GM21528 (cell line): ENCODE results near the gene SHOC2.
A peak's percentile ranks its signal among the peaks of the same experiment; 100 is the strongest.
"Not testable (repeated sequence)": the region's sequence is repeated elsewhere in the genome, so short reads cannot be mapped to it uniquely, and the experiment has no call there.

Experiments used
- ATAC-seq: cut with Tn5 transposase; IDR thresholded peaks from one replicate; pipeline ENCODE4 v1.9.1; 2021; ENCODE audit warnings: mild to moderate bottlenecking, moderate library complexity; ENCODE audit not compliant: unreplicated experiment, low FRiP score

SHOC2 gene

DNA sequence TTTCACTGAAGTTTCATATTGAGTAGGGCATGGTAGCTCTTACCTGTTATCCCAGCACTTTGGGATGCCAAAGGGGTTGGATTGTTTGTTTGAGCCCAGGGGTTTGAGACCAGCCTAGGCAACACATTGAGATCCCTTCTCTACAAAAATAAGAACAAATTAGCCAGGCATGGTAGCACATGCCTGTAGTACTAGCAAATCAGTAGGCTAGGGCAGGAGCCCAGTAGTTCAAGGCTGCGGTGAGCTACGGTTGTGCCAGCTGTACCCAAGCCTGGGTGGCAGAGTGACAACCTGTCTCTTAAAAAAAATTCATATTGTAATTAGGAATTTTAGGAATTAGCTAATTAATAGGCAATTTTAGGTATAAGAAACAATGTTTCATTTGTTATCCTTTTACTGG lies 18.4 kb upstream of the SHOC2 start:
- no peak for ATAC-seq

GRCh38 chr10:110901954-110902819 lies 17.2 kb upstream of the SHOC2 start:
- no peak for ATAC-seq

GRCh38 chr10:110903280-110904278 lies 15.8 kb upstream of the SHOC2 start:
- no peak for ATAC-seq

- ATAC-seq: no peak
Measured at GRCh38 chr10:110910138-110910537, 9.3 kb upstream of the SHOC2 start.

- ATAC-seq: no peak
Measured at GRCh38 chr10:110912374-110912773, 7.0 kb upstream of the SHOC2 start.

DNA sequence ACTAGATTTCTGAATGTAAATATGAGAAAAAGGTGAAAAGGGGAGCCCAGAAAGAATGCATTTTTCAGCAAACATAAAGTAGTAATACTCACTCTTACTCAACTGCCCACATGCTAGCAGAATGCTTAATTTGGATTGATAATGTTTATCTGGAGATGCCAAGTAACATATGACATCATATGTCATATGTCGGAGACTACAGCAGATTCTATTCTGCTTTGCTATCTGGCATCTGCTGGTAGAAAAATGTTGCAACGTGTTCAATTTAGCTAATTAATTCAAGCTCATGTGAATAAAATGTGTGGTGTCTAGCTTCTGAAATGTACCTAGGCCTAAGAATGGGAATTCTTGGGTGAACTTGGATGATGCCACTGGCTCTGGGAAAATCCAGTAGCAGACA lies 5.0 kb upstream of the SHOC2 start:
- ATAC-seq: no peak

DNA sequence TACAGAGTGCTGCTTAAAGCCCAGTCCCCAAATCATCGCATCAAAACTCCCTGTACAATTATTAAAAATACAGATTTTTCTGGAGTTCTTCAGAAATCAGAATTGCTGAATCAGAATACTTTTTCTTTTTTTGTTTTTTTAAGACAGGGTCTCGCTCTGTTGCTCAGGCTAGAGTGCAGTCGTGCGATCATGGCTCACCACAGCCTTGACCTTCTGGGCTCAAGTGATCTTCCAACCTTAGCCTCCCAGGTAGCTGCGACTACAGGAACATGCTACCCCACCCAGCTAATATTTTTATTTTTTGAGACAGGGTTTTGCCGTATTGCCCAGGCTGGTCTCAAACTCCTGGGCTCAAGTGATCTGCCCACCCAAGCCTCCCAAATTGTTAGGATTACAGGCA lies 4.4 kb upstream of the SHOC2 start:
- no peak for ATAC-seq

- ATAC-seq: not testable (repeated sequence)
Measured at GRCh38 chr10:110915600-110915999, 3.8 kb upstream of the SHOC2 start.

DNA sequence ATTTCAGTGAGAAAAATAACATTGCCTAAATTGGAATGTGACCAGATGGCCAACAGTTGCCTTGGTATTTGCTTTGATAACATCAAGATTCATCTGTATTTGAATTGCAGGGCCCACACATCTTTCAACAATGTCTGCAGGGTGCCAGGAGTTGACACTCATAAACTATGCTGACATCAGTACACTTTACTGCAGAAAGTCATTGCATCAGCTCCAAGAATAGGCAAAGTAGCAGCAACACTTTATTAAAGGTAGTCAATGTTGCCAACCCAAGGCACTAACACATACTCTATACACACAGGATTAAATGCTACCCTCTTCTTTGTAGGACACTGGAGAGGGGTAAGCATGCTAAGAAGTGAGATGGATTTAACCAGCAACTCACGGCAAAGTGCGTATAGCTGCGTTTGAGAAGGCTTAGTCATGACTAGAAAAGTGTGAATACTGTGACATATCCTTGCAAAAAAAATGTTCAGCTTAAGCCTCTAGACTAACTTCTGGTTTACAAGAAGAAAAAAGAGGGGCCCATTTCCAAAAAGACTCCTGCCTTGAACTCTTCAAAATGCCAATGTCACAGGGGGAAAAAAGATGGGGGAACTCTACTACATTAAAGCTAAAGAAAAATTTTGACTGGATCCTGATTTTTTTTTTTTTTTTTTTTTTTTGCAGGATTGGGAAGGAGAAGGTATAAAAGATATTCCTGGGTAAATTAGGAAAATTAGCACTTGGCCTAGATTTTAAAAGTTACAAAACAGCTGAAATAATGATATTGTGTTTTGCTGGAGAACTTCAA lies 2.7 kb upstream of the SHOC2 start:
- no peak for ATAC-seq

DNA sequence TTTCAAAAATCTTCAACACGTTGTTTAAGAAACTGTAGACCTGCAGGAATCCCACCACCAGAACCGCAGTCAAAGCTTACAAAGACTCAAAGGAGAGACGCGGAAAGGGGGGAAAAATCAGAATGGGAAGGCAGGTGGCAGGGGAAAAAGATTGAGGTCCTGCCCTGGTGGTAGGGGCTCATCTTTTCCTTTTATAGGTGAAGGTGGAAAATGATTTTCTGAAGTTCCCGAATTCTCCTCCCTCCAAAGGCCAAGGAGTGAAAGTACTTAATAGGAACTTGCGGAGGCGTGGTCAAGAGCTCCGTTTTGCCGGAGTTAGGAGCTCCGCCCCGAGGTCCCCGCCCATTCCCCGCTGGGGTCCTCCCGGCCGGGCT lies 1.1 kb upstream of the SHOC2 start:
- ATAC-seq: no peak

DNA sequence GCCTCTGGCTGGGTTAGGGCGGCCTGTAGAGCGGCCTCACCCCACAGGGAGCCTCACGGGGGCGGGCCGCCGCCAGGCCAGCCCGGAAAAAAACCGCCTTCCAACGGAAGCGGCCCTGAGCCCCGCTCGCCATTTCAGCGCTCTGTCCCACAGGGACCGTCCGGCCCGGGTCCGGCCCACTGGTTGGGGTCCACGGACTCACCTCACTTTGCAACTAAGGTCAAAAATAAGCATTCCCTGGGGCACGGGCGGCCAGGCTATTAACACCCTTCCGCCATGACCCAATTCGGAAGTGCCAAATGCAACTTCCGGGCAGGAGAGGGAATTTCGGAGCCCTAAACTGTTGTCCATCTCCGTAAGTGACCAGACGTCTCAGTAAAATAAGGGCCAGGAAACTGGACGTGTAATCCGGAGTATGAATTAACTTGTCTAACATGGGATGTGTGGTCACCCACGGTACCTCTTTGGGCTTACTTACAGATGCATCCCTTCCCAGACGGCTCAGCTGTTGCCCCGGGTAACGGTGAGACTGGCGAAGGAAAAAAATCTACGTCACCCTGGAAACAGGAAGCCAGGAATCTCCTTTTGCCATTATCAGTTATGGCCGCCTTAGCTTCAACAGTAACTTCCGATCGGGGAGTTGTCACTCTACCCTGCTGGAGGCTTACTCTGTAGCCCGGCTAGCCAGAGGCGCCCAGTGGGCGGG lies 608 bp upstream of the SHOC2 start, which contains the start of gene BBIP1:
BBIP1 (minus strand) TSS at position 538 of the 706 bp plus-strand sequence. CDS start 1,023 bp downstream, outside the sequence.
- peak; percentile 87 for ATAC-seq

DNA sequence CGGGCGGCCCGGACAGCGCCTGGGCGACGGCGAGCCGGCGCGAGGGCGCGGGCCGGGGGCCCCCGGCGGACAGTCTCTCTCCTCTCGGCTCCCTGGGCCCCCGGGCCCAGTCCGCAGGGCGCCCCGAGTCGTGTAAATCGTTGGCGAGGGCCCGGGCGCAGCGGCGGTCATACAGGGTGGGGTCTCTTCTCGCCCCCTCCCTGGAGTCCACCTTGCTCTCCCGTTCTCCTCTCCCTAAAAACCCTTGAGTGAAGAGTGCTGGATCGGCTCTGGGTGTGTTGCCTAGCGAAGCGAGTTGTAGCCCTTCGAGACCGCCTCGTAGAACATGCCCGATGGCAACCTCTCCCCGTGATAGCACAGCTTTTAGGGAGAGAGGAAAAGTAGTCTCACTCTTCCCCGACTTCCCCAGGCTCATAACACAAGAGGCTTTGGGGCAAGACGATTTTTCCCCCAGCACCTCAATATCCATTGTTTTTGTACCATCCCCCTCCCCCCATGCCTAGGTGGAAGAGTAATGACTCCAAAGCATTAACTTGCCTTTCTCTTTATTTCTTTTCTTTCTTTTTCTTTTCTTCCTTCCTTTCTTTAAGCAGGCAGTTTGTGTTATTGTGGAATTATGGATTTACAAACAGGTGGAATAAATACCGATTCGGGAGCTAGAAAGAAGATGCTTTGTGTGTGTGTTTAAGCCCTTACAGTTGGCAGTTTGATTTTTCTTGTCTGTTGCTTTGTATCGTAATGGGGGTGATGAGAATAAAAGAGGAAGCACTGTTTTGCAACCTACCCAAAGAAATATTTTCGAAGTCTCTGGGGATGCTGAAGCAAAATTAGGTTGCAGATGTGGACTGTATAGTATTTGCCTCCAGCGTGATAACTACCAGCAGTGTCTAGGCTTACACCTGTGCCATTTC lies 822 bp downstream of the SHOC2 start:
- peak; percentile 24 for ATAC-seq

DNA sequence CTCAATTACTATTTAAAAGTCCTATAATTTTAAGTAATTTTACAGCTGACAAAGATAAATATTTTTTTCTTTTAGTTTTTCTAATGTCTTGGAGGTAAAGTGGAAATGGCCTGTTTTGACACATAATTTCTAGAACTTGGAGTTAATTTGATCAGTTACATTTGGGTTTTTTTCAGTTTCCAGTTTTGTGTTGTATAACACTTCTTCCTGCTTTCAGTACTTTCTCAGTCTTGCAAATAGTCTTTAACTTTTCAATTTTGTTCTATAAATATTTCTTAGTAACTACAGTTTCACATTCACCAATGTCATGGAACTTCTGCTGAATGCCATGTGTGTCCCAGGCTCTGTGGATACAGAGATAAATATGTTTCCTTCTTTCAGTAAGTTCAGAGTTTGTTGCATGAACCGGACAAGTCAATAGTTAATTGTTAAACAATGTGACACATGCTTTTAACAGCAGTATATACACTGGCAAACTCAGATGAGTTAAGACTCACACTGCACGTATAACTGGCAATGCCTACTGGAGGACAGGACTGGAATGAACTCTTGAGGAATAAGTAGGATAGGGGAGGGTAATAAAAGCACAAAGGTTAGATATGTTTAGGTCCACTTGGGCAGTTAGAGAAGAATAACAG lies 4.6 kb downstream of the SHOC2 start:
- peak; percentile 24 for ATAC-seq

- ATAC-seq: no peak
Measured at GRCh38 chr10:110927461-110927860, 8.1 kb downstream of the SHOC2 start.

DNA sequence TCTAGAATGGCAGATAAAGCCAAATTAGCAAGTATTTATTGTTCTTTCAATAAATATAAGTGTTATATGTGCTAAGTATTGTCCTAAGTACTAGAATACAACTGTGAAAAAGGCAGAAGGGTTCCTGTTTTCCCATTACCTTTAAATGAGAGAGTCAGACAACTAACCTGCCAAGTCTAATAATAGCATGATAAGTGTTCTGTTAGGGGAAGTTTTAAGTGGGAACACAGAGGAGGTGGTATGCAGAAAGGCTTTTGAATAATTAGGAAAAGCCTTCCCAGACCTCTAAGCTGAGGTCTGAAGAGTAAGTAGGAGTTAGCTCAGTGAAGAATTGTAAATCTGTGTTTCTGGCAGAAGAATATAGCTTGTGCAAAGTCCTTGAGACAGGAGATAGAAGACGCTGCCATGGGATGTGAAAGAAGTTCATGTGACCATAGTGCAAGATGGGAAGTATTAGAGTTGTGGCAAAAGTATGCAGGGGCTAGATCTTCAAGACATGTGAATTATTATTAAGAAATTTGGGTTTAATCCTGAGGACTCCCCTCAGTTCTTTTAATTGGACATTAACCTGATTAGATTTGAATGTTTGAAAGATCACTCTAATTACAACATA lies 12.5 kb downstream of the SHOC2 start:
- no peak for ATAC-seq

DNA sequence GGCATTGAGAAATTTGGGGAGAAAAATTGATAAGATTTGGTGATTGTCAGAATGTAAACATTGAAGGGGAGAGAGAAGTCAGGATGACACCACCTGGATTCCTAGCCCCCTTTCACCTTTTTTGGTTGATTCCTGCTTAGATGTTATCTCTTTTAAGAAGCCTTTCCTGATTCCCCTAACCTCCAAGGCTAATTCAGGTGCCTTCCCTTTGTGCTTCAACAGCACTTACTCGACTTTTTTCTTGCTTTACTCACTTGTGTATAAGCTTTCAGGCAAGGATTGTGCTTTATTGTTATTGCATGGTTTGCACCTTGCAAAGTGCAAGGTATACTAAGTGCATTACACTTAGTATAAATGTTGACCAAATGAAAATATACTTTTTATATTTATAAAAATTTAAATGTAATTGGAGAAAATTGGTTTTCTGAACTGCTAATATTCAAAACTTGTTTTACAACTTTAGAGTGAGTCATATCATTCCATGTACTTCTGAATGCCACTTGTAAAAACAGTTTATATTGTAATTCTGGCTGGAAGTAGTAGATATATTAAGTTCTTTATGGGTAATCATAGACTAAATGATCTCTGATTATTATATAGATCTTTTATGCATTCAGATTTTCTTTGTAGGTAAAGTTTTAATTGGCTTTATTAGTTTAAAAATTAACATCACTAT lies 13.2 kb downstream of the SHOC2 start:
- no peak for ATAC-seq

GRCh38 chr10:110936757-110937156 lies 17.4 kb downstream of the SHOC2 start:
- no peak for ATAC-seq
